ACHN (cell line): ENCODE results near the gene OTOF.

Experiments used
- DNase-seq: peaks from one replicate; pipeline ENCODE4 v3.0.0-alpha.2; 2015
- in situ Hi-C: cut with HindIII; loops from 2 replicates; pipeline ENCODE4 v1.10.0; 2017; ENCODE audit warnings: low sequenced_read_pairs, low pct_ligation_motif_present, low pct_unique_long_range_greater_than_20kb

Gene OTOF

GRCh38 chr2:26477911-26478253, at the start of gene OTOF:
Gene OTOF, minus strand, starts transcription at chr2:26478124.
- in situ Hi-C loops, result no loop called here
- DNase-seq, result no peak

GRCh38 chr2:26526589-26526988, 48.7 kb upstream of the OTOF start:
- in situ Hi-C loops, result no loop called here
- DNase-seq, result no peak

- no peak for DNase-seq
- in situ Hi-C loops, result no loop called here
Measured at GRCh38 chr2:26526105-26526504, 48.2 kb upstream of the OTOF start.

- in situ Hi-C loops, result no loop called here
- DNase-seq, result no peak
Measured at GRCh38 chr2:26523750-26524149, 45.8 kb upstream of the OTOF start.

- DNase-seq, result no peak
- in situ Hi-C loops, result no loop called here
Measured at GRCh38 chr2:26522751-26523171, 44.8 kb upstream of the OTOF start.

GRCh38 chr2:26522325-26522724, 44.4 kb upstream of the OTOF start:
- in situ Hi-C loops, result no loop called here
- DNase-seq, result no peak

GRCh38 chr2:26521913-26522180, 43.9 kb upstream of the OTOF start:
- in situ Hi-C loops, result no loop called here
- DNase-seq, result no peak

- in situ Hi-C loops, result no loop called here
- peak; percentile 45 for DNase-seq
Measured at GRCh38 chr2:26521054-26521912, 43.4 kb upstream of the OTOF start.

DNA sequence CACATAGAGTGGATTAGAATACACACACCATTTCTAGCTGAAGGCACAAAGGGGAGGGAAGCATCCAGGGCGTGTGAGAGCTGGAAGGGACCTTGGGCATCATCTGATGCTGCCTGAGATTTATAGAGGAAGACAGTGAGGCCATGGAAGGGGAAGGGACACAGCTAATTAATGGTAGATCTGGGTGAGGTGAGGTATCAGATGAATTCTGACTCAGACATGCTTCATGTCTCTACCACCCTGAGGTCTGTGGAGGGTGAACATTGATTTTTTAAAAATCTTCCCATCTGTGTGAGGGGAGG, 42.2 kb upstream of the OTOF start:
- in situ Hi-C loops, result no loop called here
- DNase-seq, result no peak

- in situ Hi-C loops, result no loop called here
- DNase-seq, result no peak
Measured at GRCh38 chr2:26519396-26520147, 41.6 kb upstream of the OTOF start.

GRCh38 chr2:26516781-26517180, 38.9 kb upstream of the OTOF start:
- DNase-seq, result no peak
- in situ Hi-C loops, result no loop called here

- no peak for DNase-seq
- in situ Hi-C loops, result no loop called here
Measured at GRCh38 chr2:26516246-26516645, 38.3 kb upstream of the OTOF start.

- DNase-seq, result no peak
- in situ Hi-C loops, result no loop called here
Measured at GRCh38 chr2:26515771-26516170, 37.8 kb upstream of the OTOF start.

- in situ Hi-C loops, result no loop called here
- DNase-seq, result no peak
Measured at GRCh38 chr2:26514045-26514444, 36.1 kb upstream of the OTOF start.

- in situ Hi-C loops, result no loop called here
- no peak for DNase-seq
Measured at GRCh38 chr2:26513261-26513660, 35.3 kb upstream of the OTOF start.

- in situ Hi-C loops, result no loop called here
- DNase-seq, result no peak
Measured at GRCh38 chr2:26511466-26511865, 33.5 kb upstream of the OTOF start.

DNA sequence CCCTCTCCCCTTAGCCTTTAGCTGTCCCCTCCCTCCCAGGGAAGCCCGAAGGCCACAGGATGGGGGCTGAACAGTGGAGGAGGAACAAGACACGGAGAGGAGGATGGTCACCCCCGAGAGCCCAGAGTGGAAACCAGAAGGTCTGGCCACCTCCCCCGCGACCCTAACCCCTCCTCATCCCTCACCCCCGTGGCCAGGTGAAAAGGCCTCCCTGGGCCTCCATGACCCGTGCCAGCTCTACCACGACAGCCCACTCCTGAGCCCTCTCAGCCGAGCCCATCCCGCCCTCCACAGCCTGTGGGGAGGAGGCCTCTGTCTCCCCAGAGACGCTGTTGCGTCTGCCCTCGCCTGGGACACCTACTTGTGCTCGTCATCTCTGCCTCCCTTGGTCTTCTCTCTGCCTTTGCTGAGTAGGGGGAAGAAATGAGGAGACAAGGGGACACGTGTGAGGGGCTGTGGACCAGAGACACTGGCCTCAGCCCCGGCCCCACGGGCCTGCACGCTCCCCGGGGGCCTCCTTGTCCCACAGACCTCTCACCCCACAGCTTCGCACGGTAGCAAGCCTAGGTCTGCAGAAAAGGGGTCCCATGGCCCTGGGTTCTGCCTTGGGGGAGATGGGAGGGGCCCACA, 32.5 kb upstream of the OTOF start:
- no peak for DNase-seq
- in situ Hi-C loops, result no loop called here

- in situ Hi-C loops, result no loop called here
Measured at GRCh38 chr2:26509141-26509540, 31.2 kb upstream of the OTOF start.

GRCh38 chr2:26507932-26508331, 30.0 kb upstream of the OTOF start:
- in situ Hi-C loops, result no loop called here
- no peak for DNase-seq

More at GRCh38 chr2:26509141-26509540, 31.2 kb upstream of the OTOF start:
- DNase-seq, result no peak

GRCh38 chr2:26507088-26507487, 29.2 kb upstream of the OTOF start:
- no peak for DNase-seq
- in situ Hi-C loops, result no loop called here
